Activated CD4-positive, alpha-beta T cell treated with anti-CD3 and anti-CD28 coated beads for 4 hours (primary cell): ENCODE results near the gene CIT.

ENCODE experiments used
- DNase-seq, 2 donors: peaks; one replicate each; pipeline ENCODE4 v3.0.0-alpha.2; 2020

The CIT gene

GRCh38 chr12:119803381-119803791 lies 73.7 kb downstream of the CIT start:
- DNase-seq, result no peak

GRCh38 chr12:119802472-119802871 lies 74.6 kb downstream of the CIT start:
- DNase-seq, result no peak

DNA sequence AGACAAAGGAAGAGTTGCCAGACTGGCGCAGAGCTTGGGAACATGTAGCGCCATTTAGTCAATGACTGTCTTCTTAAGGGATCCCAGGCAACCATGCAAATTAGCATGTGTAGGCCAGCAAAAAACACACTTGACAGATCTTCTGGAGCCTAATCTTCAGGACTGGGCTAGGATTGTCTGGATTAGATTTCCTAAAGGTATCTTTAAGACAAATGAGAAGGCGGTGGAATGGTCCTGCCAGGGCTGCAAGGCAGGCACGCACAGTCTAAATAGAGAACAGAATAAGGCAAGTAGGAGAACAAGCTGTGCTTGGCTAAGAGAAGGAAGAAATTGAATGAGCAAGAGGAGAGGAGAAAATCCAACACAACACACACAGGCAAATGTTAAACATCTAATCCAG lies 80.0 kb downstream of the CIT start:
- DNase-seq, result no peak

DNA sequence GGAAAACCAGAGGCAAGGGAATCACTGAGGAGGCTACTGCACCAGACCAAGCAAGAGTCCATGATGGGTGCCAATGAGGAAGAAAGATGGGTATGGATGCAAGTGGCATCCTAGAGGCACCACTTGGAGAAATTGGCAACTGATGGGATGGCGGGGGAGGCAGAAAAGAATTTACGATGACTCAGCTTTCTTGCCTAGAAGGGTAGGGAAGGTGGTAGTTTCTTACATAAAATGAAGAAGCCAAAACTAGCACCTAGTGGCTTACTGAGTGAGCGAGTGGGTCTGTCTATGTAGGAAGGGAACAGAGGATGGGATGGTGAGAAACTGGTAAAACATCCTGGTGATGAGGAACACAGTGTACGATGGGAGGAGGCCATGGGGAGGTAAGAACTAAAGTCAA lies 80.8 kb downstream of the CIT start:
- no peak for DNase-seq

- DNase-seq, result no peak
Measured at GRCh38 chr12:119791453-119791852, 85.7 kb downstream of the CIT start.

GRCh38 chr12:119788786-119789185 lies 88.3 kb downstream of the CIT start:
- no peak for DNase-seq

GRCh38 chr12:119786539-119786938 lies 90.6 kb downstream of the CIT start:
- no peak for DNase-seq

DNA sequence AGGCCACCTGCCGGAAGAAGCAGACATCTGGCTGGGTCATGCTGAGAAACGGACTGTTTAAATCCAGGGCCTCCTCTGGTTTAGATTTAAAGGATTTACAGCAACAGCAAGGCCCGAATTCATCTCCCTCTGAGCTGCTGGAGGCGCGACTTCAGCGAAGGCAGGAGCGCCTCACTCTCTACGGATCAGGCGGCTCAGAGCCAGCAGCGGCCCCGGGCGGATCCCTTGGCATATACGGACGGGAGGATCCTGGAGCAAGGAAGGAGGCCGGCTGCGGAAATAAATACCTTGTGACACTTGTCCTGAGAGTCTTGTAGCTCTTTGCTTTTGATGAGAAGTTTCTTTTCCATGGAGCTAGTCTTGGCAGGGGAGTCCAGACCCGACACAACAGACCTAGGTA lies 92.4 kb downstream of the CIT start:
- DNase-seq, result no peak

- DNase-seq, result no peak
Measured at GRCh38 chr12:119783787-119784186, 93.3 kb downstream of the CIT start.

DNA sequence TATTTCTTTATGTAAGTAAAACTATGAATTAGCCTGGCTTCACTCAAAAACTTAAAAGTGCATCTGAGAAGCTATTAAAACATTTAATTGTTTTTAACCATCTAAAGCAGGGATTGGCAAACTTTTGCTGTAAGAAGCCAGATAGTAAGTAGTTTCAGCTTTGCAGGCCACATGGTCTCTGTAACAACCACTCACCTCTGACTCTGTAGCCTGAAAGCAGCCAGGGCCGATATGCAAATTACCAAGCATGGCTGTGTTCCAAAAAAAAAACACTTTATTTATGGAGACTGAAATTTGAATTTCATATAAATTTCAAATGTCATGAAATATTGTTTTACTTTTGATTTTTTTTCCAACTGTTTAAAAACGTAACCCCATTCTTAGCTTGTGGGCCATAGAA lies 95.3 kb downstream of the CIT start:
- DNase-seq, result no peak

GRCh38 chr12:119780786-119781434 lies 96.2 kb downstream of the CIT start:
- DNase-seq, result no peak

DNA sequence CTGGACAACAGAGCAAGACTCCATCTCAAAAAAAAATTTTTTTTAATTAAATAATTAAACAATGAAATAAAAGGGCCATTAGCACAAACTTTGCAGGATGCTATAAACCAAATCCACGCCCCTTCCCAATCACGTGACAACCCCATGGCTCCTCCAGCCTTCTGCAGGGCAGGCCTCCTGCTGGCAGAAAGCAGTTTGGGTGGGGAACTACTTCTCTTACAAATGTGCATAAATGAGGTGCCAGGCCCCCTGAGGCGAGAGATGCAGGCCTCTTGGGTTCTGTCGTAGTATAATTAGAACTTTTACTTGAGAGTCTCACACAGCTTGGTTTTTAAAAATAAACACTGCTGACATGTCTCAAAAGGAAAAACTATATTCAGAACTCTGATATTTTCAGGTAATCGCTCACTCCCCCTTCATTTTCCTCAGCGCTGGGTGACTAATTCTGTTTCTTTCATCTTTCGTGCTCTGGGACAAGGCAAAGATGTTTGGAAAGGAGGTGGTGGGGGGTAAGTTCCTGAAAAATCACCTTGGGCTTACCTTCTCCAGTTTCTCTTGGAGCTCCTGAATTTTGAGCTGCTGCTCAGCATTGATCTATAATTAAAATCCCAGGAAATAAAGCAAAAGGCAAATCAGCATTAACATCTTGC lies 101.7 kb downstream of the CIT start:
- DNase-seq, result no peak

DNA sequence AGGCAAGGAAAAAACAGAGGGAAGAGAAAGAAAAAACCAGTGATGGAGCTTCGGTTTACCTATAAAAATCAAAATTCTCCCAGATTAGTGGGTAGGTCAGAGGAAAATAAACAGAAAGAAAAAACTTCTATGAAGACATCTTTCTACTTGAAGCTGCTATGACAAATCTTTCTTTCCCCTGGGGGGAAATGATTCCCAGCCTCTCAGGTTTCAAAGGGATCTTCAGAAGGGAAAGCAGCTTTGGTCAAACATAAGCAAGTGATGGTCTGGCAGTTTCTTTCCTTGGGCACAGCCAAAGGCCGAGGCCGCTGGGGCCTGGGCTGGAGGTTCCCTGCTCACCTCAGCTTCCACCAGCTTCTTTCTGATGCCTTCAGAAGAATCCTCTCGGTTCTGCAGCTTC lies 104.7 kb downstream of the CIT start:
- no peak for DNase-seq

DNA sequence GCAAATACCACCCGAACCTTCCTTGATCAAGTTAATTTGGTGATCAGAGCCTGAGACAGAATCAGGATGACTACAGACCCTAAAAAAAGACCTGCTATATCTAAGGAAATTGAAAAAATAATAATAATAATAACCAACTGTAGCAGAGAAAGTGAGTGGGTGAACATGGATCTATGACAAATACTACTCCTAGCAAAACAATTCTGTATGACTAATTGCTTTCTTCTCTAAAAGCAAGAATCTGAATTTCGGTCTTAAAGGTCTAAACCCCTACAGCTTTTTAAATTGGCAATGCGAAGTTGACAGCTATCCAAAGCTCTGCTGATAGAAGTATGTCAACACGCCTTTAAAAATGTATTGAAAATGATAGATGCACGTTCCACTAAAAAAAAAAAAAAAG lies 107.0 kb downstream of the CIT start:
- no peak for DNase-seq

- no peak for DNase-seq
Measured at GRCh38 chr12:119762619-119763018, 114.5 kb downstream of the CIT start.

- no peak for DNase-seq
Measured at GRCh38 chr12:119758722-119759121, 118.4 kb downstream of the CIT start.

DNA sequence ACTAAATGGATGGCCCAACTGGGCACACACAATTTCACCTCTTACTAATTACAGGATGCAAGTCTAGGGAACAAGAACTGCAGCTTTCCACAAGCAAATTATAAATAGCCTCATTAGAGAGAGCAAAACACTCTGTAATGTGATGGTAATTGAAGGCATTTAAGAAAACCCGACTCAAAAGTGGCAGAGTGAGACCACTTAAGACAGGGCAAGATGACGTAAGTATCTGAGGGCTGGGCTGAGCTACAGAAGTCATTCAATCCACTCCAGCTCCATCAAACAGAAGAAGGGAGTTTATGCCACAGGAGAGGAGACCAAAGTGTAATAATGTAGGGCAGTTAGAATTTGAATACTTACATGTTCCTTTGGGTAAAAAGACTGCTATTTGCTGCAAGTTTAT lies 118.9 kb downstream of the CIT start:
- DNase-seq, result no peak

- DNase-seq, result no peak
Measured at GRCh38 chr12:119751961-119752360, 125.2 kb downstream of the CIT start.

DNA sequence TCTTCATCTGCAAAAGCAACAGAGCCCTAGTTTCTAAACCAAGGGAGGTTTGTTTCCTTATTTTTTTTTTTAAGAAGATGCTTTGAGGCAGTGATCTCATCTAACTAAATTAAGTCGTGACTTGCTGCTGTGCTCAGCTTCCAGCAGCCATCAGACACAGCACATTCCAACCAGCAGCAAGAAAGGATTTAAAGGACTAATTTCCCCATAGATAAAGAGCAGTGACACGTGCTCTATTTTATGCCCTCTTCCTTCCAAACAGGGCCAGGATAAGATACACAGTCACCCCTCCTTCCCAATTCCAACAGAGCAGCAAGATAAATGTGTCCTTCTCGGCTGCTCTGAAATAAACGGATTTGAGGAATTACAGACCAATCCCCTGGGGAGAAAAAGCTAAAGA lies 127.5 kb downstream of the CIT start:
- DNase-seq, result no peak

- no peak for DNase-seq
Measured at GRCh38 chr12:119748497-119748896, 128.6 kb downstream of the CIT start.

GRCh38 chr12:119746169-119746568 lies 131.0 kb downstream of the CIT start:
- DNase-seq, result no peak

- no peak for DNase-seq
Measured at GRCh38 chr12:119744900-119745606, 132.1 kb downstream of the CIT start.

GRCh38 chr12:119742700-119743099 lies 134.4 kb downstream of the CIT start:
- DNase-seq, result no peak

DNA sequence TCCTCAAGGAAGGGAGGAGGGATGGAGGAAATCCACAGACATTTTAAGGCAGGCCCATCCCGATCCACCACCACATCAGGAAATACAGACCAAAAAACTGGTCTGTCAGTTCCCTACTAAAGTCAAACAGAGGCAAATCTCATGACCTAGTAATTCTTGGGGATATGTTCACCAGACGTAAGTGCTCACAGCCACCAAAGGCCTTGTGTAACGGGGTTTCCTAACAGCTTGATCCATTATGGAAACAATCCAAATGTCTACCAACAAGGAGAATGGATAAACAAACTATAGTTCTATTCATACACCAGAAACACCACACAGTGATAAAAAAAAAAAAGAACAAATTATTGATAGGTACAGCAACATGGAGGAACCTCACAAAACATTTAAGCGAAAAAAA lies 136.3 kb downstream of the CIT start:
- DNase-seq, result no peak
